A549 (cell line): ENCODE data around the gene OR2S2.

Source experiments
- CHD2 ChIP-seq: fragments of 150-350 bp; IDR thresholded peaks from 2 replicates; pipeline ENCODE4 v1.6.1; 2014; ENCODE audit warnings: low read length; ENCODE audit not compliant: partially characterized antibody
- FOSL2 ChIP-seq, 2 experiments: fragments of 450-650 bp in 1 of 2; fragments of >200 bp in 1 of 2; sonication (Bioruptor Twin) in 1 of 2; formaldehyde crosslinking; IDR thresholded peaks; 2 replicates each; pipeline versions ENCODE4 v1.5.0 to v1.6.1; 2016 to 2020; ENCODE audit warnings: mild to moderate bottlenecking in 1 of 2, moderate library complexity in 1 of 2
- KDM1A ChIP-seq: fragments of 200-600 bp; sonication (generic); IDR thresholded peaks from 2 replicates; pipeline ENCODE4 v1.6.1; 2016; ENCODE audit warnings: low read depth, mild to moderate bottlenecking
- MAZ ChIP-seq: fragments of 150-350 bp; IDR thresholded peaks from 2 replicates; pipeline ENCODE4 v1.6.1; 2014; ENCODE audit warnings: antibody characterized with exemption, low read depth, low read length, borderline replicate concordance
- MYC ChIP-seq: IDR thresholded peaks from 2 replicates; pipeline ENCODE4 v1.6.1; 2012; ENCODE audit warnings: mild to moderate bottlenecking, inconsistent platforms, low read length, improper control_type of control experiment, borderline replicate concordance
- POLR2A ChIP-seq: IDR thresholded peaks from 2 replicates; pipeline ENCODE4 v1.6.1; 2012; ENCODE audit warnings: mild to moderate bottlenecking, low read length
- RCOR1 ChIP-seq: fragments of 150-350 bp; IDR thresholded peaks from 2 replicates; pipeline ENCODE4 v1.6.1; 2014; ENCODE audit warnings: antibody characterized with exemption, low read length, low read depth
- SMC3 ChIP-seq: fragments of >200 bp; sonication (Bioruptor Twin); formaldehyde crosslinking; IDR thresholded peaks from 3 replicates; pipeline ENCODE4 v1.6.1; 2018; ENCODE audit warnings: inconsistent platforms
- TF ChIP-seq, protein P1 (sequence below): fragments of >200 bp; sonication (Bioruptor Twin); formaldehyde crosslinking; IDR thresholded peaks from 3 replicates; pipeline ENCODE4 v1.5.1; 2016

DNA sequence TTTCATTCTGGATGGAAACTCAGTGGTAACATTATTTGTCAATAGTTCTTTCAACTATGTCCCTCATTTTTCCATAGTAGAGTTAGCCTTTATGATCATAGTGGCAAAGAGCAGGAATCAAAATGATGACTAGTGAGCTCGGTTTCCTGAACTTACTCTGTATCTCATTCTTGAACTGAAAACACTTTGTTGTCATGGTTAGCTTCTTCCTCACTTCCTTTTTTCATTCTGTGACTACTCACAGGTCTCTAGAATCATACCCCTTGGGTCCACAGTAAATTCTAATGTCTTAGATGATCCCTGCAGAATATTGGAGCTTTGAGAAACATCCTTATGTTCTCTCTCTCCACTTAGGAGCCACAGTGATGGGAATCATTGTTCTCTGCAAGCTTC is 49.4 kb upstream of the OR2S2 start:
- TF ChIP-seq, protein P1, sequence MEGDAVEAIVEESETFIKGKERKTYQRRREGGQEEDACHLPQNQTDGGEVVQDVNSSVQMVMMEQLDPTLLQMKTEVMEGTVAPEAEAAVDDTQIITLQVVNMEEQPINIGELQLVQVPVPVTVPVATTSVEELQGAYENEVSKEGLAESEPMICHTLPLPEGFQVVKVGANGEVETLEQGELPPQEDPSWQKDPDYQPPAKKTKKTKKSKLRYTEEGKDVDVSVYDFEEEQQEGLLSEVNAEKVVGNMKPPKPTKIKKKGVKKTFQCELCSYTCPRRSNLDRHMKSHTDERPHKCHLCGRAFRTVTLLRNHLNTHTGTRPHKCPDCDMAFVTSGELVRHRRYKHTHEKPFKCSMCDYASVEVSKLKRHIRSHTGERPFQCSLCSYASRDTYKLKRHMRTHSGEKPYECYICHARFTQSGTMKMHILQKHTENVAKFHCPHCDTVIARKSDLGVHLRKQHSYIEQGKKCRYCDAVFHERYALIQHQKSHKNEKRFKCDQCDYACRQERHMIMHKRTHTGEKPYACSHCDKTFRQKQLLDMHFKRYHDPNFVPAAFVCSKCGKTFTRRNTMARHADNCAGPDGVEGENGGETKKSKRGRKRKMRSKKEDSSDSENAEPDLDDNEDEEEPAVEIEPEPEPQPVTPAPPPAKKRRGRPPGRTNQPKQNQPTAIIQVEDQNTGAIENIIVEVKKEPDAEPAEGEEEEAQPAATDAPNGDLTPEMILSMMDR = no peak
- TF ChIP-seq MAZ (no peak), RCOR1 (no peak), CHD2 (no peak), SMC3 (no peak), POLR2A (no peak), FOSL2 (IDR thresholded peaks at IDR 0.05) (no peak), FOSL2 (CRISPR knock-in tag; IDR thresholded peaks at IDR 0.05) (no peak), MYC (no peak), KDM1A (no peak)
